Kidney (tissue), 14 donors: Measurements from ENCODE around the gene DENND4C. TPM values are rescaled to one million over a fixed set of nuclear protein-coding genes. Genes with fewer than 3 reads are reported as not detected.
"Not testable (repeated sequence)": the region's sequence is repeated elsewhere in the genome, so short reads cannot be mapped to it uniquely, and the experiment has no call there.

Source experiments
- DNase-seq, 5 donors: peaks; one replicate each; pipeline ENCODE4 v3.0.0-alpha.2; 2013 to 2020
- FAIRE-seq: peaks from 2 replicates; lab custom pipeline; 2012; peaks lifted over from hg19 to GRCh38; lab: Jason Lieb, UNC
- H3K27ac ChIP-seq, 2 donors: one replicate each; pipeline ENCODE4 v1.7.0; 2013; ENCODE audit warnings: low read depth in 2 of 2, low read length in 2 of 2, inconsistent platforms in 1 of 2
- H3K27me3 ChIP-seq: one replicate; pipeline ENCODE4 v1.7.1; 2013; ENCODE audit warnings: low read length, inconsistent platforms; ENCODE audit not compliant: control insufficient read depth, insufficient read depth
- H3K36me3 ChIP-seq, 3 donors: one replicate each; pipeline versions ENCODE4 v1.7.0 to v1.7.1; 2013; ENCODE audit warnings: low read length in 3 of 3, control low read depth in 1 of 3, inconsistent platforms in 1 of 3; ENCODE audit not compliant: insufficient read depth in 3 of 3, control insufficient read depth in 2 of 3
- H3K4me1 ChIP-seq, 3 donors: one replicate each; pipeline versions ENCODE4 v1.7.0 to v1.7.1; 2013; ENCODE audit warnings: low read length in 3 of 3, inconsistent platforms in 1 of 3, low read depth in 1 of 3; ENCODE audit not compliant: control insufficient read depth in 2 of 3, insufficient read depth in 2 of 3
- H3K4me3 ChIP-seq, 3 donors: one replicate each; pipeline versions ENCODE4 v1.7.0 to v1.8.1; 2013; ENCODE audit warnings: low read length in 3 of 3, control low read depth in 1 of 3, inconsistent platforms in 1 of 3
- H3K9ac ChIP-seq, 3 donors: one replicate each; pipeline versions ENCODE4 v1.7.0 to v1.7.1; 2013; ENCODE audit warnings: low read length in 3 of 3, control low read depth in 1 of 3, inconsistent platforms in 1 of 3
- H3K9me3 ChIP-seq, 3 donors: one replicate each; pipeline versions ENCODE4 v1.7.0 to v1.7.1; 2013; ENCODE audit warnings: low read length in 3 of 3, control low read depth in 1 of 3, inconsistent platforms in 1 of 3; ENCODE audit not compliant: control insufficient read depth in 2 of 3, insufficient read depth in 1 of 3
- intact Hi-C: fragments of 100-400 bp; cut with DNase I; formaldehyde crosslinking; loops from one replicate; pipeline ENCODE4 v1.11.1; 2022
- polyA plus RNA-seq: library from polyadenylated mRNA; stranded (reverse); fragments of 350-450 nt; fragmentation: Illumina TruSeq; extraction: RNeasy Lipid Tissue Mini Kit (QIAGEN cat#74804); gene quantifications from one replicate; pipeline ENCODE4 v1.2.3, GENCODE V29; 2014; ENCODE audit warnings: low read depth, low replicate concordance; ENCODE audit not compliant: insufficient read depth
- total RNA-seq: library from RNA; stranded (reverse); fragmentation: NEBNext Ultra II Directional; extraction: Animal tissue kit (Norgen Biotek cat#: 25700); gene quantifications from one replicate; pipeline ENCODE4 v1.2.1, GENCODE V29; 2021
- TF ChIP-seq, protein P1 (sequence below): IDR thresholded peaks from 3 replicates; pipeline ENCODE4 v1.5.1; 2012; ENCODE audit warnings: mild to moderate bottlenecking, moderate library complexity, borderline replicate concordance; ENCODE audit not compliant: insufficient read depth; ENCODE audit errors: extremely low read depth
- donor health status: control.
- donor health status: control.
- donor health status: control.
- donor health status: control.
- donor health status: control.
- donor health status: DM: yes; HTN: yes; CAD: no.
- donor health status: Normal renal cell carcinoma (clear cell type).

The DENND4C gene
- total and polyA plus RNA-seq, 2 donors from 2014 or later = 6.2 to 59.5 TPM

DNA sequence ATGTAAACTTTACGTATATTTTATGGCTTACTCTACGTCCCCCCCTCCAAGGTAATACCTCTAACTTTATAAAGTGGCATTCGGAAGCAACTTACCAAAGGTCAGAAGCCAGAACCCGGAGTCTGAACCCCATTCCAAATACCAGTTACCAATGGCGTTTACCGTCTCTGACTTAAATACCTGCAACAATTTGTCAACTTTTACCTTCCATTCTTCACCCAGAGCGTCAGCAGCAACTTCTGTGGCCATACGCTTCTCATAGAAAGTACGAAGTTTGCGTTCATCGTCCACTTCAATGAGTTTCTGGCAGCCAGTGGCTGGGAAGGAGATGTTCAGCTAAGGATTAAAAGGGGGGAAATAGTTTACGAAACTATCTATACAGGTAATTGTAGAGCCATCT, 148.8 kb downstream of the DENND4C start:
- intact Hi-C loops = no loop called here
- FAIRE-seq = no peak

DNA sequence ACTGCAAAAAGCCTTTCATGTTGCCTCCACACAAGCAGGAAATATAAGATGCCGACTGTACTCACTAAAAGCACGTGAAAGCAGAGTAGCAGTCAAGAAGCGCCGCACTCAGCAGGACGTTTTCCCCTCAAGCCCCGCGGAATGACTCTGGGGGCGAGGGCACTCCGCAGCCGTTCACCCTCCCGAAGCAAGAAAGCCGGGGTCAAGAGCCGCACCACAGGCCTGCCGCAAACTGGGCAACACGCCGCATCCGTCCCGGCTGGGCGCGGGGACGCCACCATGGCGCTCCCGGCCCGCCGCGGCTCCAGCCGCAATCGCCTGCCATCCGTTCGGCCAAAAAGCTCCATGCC, 149.2 kb downstream of the DENND4C start:
- H3K36me3 ChIP-seq = peaks cover 15 to 39% (median 15%) of the 10 kb centered on the region in 3 donors
- H3K27me3 ChIP-seq = no peaks in the 10 kb centered on the region
- peak overlapping the region; percentile 96 to 100 (median 99) for H3K4me3 ChIP-seq
- DNase-seq = peak in 2 of 5 donors; percentile 62 to 79
- FAIRE-seq = no peak
- no peaks in the 10 kb centered on the region for H3K9me3 ChIP-seq
- H3K4me1 ChIP-seq = peaks cover 4 to 28% (median 18%) of the 10 kb centered on the region in 3 donors
- intact Hi-C loops = no loop called here
- peak overlapping the region; percentile 92 to 94 for H3K27ac ChIP-seq
- H3K9ac ChIP-seq = peak overlapping the region; percentile 93 to 98 (median 97)
- TF ChIP-seq, protein P1, sequence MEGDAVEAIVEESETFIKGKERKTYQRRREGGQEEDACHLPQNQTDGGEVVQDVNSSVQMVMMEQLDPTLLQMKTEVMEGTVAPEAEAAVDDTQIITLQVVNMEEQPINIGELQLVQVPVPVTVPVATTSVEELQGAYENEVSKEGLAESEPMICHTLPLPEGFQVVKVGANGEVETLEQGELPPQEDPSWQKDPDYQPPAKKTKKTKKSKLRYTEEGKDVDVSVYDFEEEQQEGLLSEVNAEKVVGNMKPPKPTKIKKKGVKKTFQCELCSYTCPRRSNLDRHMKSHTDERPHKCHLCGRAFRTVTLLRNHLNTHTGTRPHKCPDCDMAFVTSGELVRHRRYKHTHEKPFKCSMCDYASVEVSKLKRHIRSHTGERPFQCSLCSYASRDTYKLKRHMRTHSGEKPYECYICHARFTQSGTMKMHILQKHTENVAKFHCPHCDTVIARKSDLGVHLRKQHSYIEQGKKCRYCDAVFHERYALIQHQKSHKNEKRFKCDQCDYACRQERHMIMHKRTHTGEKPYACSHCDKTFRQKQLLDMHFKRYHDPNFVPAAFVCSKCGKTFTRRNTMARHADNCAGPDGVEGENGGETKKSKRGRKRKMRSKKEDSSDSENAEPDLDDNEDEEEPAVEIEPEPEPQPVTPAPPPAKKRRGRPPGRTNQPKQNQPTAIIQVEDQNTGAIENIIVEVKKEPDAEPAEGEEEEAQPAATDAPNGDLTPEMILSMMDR = no peak

More for the DNA sequence above, 148.8 kb downstream of the DENND4C start:
- DNase-seq = peak in 2 of 5 donors; percentile 13 to 37
- no peaks in the 10 kb centered on the region for H3K27me3 ChIP-seq
- no peaks in the 10 kb centered on the region for H3K9me3 ChIP-seq
- H3K9ac ChIP-seq = peak overlapping the region; percentile 93 to 98 (median 97)
- H3K4me3 ChIP-seq = peak overlapping the region; percentile 96 to 100 (median 99)
- H3K27ac ChIP-seq = peak overlapping the region; percentile 92 to 94
- H3K36me3 ChIP-seq = peaks cover 15 to 40% (median 15%) of the 10 kb centered on the region in 3 donors
- TF ChIP-seq, protein P1 = no peak
- H3K4me1 ChIP-seq = peaks cover 4 to 30% (median 18%) of the 10 kb centered on the region in 3 donors

DNA sequence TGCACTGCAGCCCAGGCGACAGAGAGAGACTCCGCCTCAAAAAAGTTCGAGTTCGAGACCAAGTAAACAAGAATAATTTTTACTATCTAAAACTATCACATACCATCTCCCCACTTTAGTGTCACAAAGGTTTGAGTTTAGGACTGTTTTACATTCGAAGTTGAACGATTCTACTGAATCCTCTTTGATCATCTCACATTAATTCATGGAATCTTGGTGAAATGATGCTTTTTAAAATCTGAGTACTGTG, 150.3 kb downstream of the DENND4C start:
- TF ChIP-seq, protein P1 = no peak
- Histone ChIP-seq H3K9ac (peak overlapping the region; percentile 93 to 98 (median 97)), H3K9me3 (no peaks in the 10 kb centered on the region), H3K4me1 (peaks cover 4 to 23% (median 18%) of the 10 kb centered on the region in 3 donors), H3K27ac (peak overlapping the region in 1 of 2 donors; percentile 92), H3K27me3 (no peaks in the 10 kb centered on the region), H3K4me3 (peak overlapping the region; percentile 96 to 100 (median 99)), H3K36me3 (peaks cover 9 to 33% (median 15%) of the 10 kb centered on the region in 3 donors)
- FAIRE-seq (no peak), DNase-seq (peak in 1 of 5 donors; percentile 13)
- intact Hi-C loops = no loop called here

DNA sequence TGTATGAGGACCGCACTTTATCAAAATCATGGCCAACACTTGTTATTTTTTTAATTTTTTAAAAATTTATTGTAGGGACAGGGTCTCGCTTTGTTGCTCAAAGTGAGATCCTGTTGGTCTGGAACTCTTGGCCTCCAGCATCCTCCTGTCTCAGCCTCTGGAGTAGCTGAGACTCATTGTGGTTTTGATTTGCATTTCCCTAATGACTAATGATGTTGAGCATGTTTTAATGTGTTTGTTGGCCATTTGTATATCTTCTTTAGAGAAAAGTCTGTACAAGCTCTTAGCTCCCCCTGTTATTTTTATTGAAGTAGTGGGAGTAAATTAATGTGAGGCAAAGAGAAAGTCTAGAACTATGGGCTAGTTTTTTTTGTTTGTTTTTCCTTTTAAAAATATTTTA, 151.2 kb downstream of the DENND4C start:
- TF ChIP-seq, protein P1 = no peak
- no peak overlapping the region for H3K4me3 ChIP-seq
- DNase-seq (no peak), FAIRE-seq (no peak)
- no peaks in the 10 kb centered on the region for H3K9me3 ChIP-seq
- H3K27me3 ChIP-seq = no peaks in the 10 kb centered on the region
- H3K27ac ChIP-seq = no peak overlapping the region
- peaks cover 8 to 24% (median 9%) of the 10 kb centered on the region in 3 donors for H3K36me3 ChIP-seq
- H3K4me1 ChIP-seq = peaks cover 4 to 23% (median 18%) of the 10 kb centered on the region in 3 donors
- no peak overlapping the region for H3K9ac ChIP-seq
- intact Hi-C loops = no loop called here

DNA sequence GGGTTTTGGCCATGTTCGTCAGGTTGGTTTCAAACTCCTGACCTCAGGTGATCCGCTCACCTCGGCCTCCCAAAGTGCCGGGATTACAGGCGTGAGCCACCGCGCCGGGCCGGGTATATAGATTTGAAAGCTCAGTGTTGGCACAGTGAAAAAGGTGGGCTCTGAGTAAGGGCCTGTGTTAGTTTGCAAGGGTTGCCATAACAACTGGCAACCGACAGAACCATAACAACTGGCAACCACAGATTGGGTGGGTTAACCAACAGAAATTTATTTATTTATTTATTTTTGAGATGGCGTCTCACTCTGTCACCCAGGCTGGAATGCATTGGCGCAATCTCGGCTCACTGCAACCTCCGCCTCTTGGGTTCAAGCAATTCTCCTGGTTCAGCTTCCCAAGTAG, 154.7 kb downstream of the DENND4C start:
- H3K4me3 ChIP-seq, H3K36me3 ChIP-seq, H3K27ac ChIP-seq, H3K4me1 ChIP-seq, intact Hi-C loops, DNase-seq, H3K27me3 ChIP-seq, FAIRE-seq, H3K9me3 ChIP-seq, H3K9ac ChIP-seq: not testable (repeated sequence)
